ENCODE results near the gene MAN1C1.
"Not testable (repeated sequence)": the region's sequence is repeated elsewhere in the genome, so short reads cannot be mapped to it uniquely, and the experiment has no call there.

The MAN1C1 gene

DNA sequence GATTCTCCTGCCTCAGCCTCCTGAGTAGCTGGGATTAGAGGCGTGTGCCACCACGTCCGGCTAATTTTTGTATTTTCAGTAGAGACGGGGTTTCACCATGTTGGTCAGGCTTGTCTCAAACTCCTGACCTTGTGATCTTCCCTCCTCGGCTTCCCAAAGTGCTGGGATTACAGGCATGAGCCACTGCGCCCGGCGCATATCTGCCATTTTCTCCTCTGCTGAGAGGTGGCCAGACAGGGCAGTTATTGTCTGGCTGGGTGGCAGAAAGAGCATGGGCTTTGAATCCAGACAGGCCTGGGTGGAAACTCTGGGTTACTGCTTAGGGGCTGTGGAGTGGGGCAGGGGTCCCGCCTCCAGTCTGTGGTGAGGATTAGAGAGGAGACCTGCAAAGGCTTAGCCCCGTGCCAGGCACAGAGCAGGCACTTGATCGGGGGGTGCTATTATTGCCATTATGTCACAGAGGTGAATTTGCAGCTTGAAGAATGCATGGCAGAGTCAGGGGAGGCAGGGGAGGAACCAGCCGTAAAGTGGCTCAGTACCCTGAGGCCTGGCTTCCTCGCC, 73.9 kb downstream of the MAN1C1 start:
- no peak for FAIRE-seq
- TF ChIP-seq SPI1 (IDR thresholded peaks at IDR 0.05; ENCODE audit: low read depth, low read length), result no peak
- TF ChIP-seq POLR2AphosphoS5 (IDR thresholded peaks at IDR 0.05; ENCODE audit: low read depth, low read length), result no peak
- TF ChIP-seq POLR2A (IDR thresholded peaks at IDR 0.05; ENCODE audit: low read depth, low read length), result no peak
- TF ChIP-seq PAX5 (IDR thresholded peaks at IDR 0.05; ENCODE audit: insufficient read depth, low read length, severe bottlenecking), result no peak
- no peak for TF ChIP-seq POU2F2 (IDR thresholded peaks at IDR 0.05; ENCODE audit: low read depth, low read length)
- TF ChIP-seq TAF1 (IDR thresholded peaks at IDR 0.05; ENCODE audit: low read depth, low read length), result no peak
- DNase-seq (ENCODE audit: insufficient read length, low spot score), result no peak

- TF ChIP-seq SPI1 (IDR thresholded peaks at IDR 0.05; ENCODE audit: low read depth, low read length), result no peak
- TF ChIP-seq POU2F2 (IDR thresholded peaks at IDR 0.05; ENCODE audit: low read depth, low read length), result no peak
- no peak for TF ChIP-seq TAF1 (IDR thresholded peaks at IDR 0.05; ENCODE audit: low read depth, low read length)
- TF ChIP-seq PAX5 (IDR thresholded peaks at IDR 0.05; ENCODE audit: insufficient read depth, low read length, severe bottlenecking), result no peak
- no peak for TF ChIP-seq POLR2AphosphoS5 (IDR thresholded peaks at IDR 0.05; ENCODE audit: low read depth, low read length)
- no peak for TF ChIP-seq POLR2A (IDR thresholded peaks at IDR 0.05; ENCODE audit: low read depth, low read length)
- no peak for FAIRE-seq
- no peak for DNase-seq (ENCODE audit: insufficient read length, low spot score)
Measured at GRCh38 chr1:25691211-25691610, 74.6 kb downstream of the MAN1C1 start.

DNA sequence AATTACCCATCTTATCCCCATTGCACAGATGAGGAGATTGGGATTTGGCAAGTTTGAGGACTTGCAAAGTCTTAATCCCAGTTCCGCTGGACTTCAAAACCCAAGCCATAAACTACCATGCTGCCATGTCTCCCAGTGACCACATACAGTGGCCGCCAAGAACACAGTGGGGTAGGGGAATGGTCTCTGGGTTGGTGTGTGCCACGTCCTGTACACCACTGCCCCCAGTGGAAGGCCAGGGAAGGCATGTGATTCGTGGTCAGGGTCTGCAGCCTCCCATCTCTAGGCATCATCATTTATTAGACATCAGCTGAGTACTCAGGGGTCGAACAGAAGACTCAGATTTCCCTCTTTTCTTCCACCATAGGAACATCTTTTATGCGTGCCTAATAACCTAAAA, 76.0 kb downstream of the MAN1C1 start:
- DNase-seq (ENCODE audit: insufficient read length, low spot score) (no peak), FAIRE-seq (peak; percentile 56)
- TF ChIP-seq POLR2A (IDR thresholded peaks at IDR 0.05; ENCODE audit: low read depth, low read length) (no peak), POLR2AphosphoS5 (IDR thresholded peaks at IDR 0.05; ENCODE audit: low read depth, low read length) (no peak), PAX5 (IDR thresholded peaks at IDR 0.05; ENCODE audit: insufficient read depth, low read length, severe bottlenecking) (no peak), POU2F2 (IDR thresholded peaks at IDR 0.05; ENCODE audit: low read depth, low read length) (no peak), SPI1 (IDR thresholded peaks at IDR 0.05; ENCODE audit: low read depth, low read length) (no peak), TAF1 (IDR thresholded peaks at IDR 0.05; ENCODE audit: low read depth, low read length) (no peak)

GRCh38 chr1:25694167-25695007, 77.8 kb downstream of the MAN1C1 start:
- TF ChIP-seq POLR2A (IDR thresholded peaks at IDR 0.05; ENCODE audit: low read depth, low read length) (no peak), POLR2AphosphoS5 (IDR thresholded peaks at IDR 0.05; ENCODE audit: low read depth, low read length) (no peak), POU2F2 (IDR thresholded peaks at IDR 0.05; ENCODE audit: low read depth, low read length) (no peak), TAF1 (IDR thresholded peaks at IDR 0.05; ENCODE audit: low read depth, low read length) (no peak), PAX5 (IDR thresholded peaks at IDR 0.05; ENCODE audit: insufficient read depth, low read length, severe bottlenecking) (no peak), SPI1 (IDR thresholded peaks at IDR 0.05; ENCODE audit: low read depth, low read length) (no peak)
- FAIRE-seq (no peak), DNase-seq (ENCODE audit: insufficient read length, low spot score) (no peak)

GRCh38 chr1:25695090-25695770, 78.6 kb downstream of the MAN1C1 start:
- TF ChIP-seq POU2F2 (IDR thresholded peaks at IDR 0.05; ENCODE audit: low read depth, low read length), result no peak
- TF ChIP-seq POLR2A (IDR thresholded peaks at IDR 0.05; ENCODE audit: low read depth, low read length), result no peak
- no peak for TF ChIP-seq TAF1 (IDR thresholded peaks at IDR 0.05; ENCODE audit: low read depth, low read length)
- TF ChIP-seq POLR2AphosphoS5 (IDR thresholded peaks at IDR 0.05; ENCODE audit: low read depth, low read length), result no peak
- TF ChIP-seq PAX5 (IDR thresholded peaks at IDR 0.05; ENCODE audit: insufficient read depth, low read length, severe bottlenecking), result no peak
- no peak for TF ChIP-seq SPI1 (IDR thresholded peaks at IDR 0.05; ENCODE audit: low read depth, low read length)
- FAIRE-seq (no peak), DNase-seq (ENCODE audit: insufficient read length, low spot score) (no peak)

DNA sequence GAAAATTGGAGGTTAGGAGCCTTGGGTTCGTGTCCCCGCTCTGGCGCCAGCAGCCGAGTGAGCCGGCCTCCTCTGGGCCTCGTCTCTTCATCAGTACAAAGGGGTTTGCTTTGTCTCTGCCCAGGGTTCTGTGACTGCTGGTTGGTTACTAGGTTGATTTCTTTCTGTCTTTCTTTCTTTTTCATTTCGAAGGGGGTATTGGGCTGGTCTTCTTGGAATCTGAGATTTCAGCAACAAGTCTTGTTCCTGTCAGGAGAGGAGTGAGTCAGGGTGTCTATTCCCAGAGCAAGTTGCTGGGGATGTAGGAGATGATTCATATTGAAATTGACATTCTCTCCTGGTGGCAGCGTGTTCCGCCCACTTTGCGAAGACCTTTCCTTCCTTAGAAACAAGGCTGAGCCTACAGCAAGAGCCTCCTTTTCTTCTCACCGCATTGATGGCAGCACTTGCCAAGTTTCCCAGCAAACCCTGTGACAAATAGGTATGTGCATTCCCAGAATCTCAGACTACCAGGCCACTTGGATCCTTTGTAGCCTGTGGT, 79.2 kb downstream of the MAN1C1 start:
- DNase-seq (ENCODE audit: insufficient read length, low spot score) (no peak), FAIRE-seq (no peak)
- TF ChIP-seq PAX5 (IDR thresholded peaks at IDR 0.05; ENCODE audit: insufficient read depth, low read length, severe bottlenecking) (no peak), TAF1 (IDR thresholded peaks at IDR 0.05; ENCODE audit: low read depth, low read length) (no peak), SPI1 (IDR thresholded peaks at IDR 0.05; ENCODE audit: low read depth, low read length) (no peak), POLR2AphosphoS5 (IDR thresholded peaks at IDR 0.05; ENCODE audit: low read depth, low read length) (no peak), POLR2A (IDR thresholded peaks at IDR 0.05; ENCODE audit: low read depth, low read length) (no peak), POU2F2 (IDR thresholded peaks at IDR 0.05; ENCODE audit: low read depth, low read length) (no peak)

- not testable (repeated sequence) for DNase-seq (ENCODE audit: insufficient read length, low spot score); FAIRE-seq
Measured at GRCh38 chr1:25696643-25697042, 80.1 kb downstream of the MAN1C1 start.

DNA sequence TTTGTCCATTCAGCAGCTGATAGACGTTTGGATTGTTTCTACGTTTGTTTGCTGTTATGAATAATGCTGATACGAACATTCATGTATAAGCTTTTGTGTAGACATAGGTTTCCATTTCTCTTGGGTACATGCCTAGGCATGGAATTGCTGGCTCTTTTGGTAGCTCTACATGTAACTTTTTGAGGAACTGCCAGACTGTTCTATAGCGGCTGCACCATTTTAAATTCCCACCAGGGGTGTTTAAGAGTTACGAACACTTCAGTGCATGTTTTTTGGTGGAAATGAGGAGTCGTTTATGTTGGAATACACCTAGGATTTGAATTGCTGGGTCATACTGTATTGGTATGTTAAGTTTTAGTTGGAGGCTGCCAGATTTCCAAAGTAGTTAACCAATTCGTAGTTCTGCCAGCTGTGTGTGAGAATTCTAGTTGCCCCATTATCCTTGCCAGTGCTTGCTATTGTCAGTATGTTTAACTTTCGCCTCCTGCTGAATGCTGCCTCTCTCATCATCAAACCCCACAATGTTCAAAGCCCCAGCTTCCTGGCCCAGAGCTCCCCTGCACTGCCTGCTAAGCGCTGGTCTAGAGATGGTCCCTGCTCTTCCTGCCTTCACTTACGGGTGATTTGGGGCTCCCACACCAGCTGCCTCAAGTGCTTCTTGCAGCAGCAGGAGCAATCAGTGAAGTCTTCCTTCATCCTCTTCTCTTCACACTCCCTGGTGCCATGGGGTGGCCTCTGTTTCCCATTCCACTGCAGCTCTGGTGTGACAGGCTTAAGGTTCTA, 81.0 kb downstream of the MAN1C1 start:
- FAIRE-seq, result no peak
- no peak for DNase-seq (ENCODE audit: insufficient read length, low spot score)
- TF ChIP-seq POLR2A (IDR thresholded peaks at IDR 0.05; ENCODE audit: low read depth, low read length), result no peak
- TF ChIP-seq PAX5 (IDR thresholded peaks at IDR 0.05; ENCODE audit: insufficient read depth, low read length, severe bottlenecking), result no peak
- TF ChIP-seq POU2F2 (IDR thresholded peaks at IDR 0.05; ENCODE audit: low read depth, low read length), result no peak
- no peak for TF ChIP-seq TAF1 (IDR thresholded peaks at IDR 0.05; ENCODE audit: low read depth, low read length)
- no peak for TF ChIP-seq POLR2AphosphoS5 (IDR thresholded peaks at IDR 0.05; ENCODE audit: low read depth, low read length)
- no peak for TF ChIP-seq SPI1 (IDR thresholded peaks at IDR 0.05; ENCODE audit: low read depth, low read length)

Data from GM12891 (cell line).